ENCODE results near the gene POU2F3. TPM values are rescaled to one million over a fixed set of nuclear protein-coding genes. Genes with fewer than 3 reads are reported as not detected.

Gene POU2F3
- total RNA-seq, 4 donors from 2014 or later = 58.2 to 219 (median 105) TPM

DNA sequence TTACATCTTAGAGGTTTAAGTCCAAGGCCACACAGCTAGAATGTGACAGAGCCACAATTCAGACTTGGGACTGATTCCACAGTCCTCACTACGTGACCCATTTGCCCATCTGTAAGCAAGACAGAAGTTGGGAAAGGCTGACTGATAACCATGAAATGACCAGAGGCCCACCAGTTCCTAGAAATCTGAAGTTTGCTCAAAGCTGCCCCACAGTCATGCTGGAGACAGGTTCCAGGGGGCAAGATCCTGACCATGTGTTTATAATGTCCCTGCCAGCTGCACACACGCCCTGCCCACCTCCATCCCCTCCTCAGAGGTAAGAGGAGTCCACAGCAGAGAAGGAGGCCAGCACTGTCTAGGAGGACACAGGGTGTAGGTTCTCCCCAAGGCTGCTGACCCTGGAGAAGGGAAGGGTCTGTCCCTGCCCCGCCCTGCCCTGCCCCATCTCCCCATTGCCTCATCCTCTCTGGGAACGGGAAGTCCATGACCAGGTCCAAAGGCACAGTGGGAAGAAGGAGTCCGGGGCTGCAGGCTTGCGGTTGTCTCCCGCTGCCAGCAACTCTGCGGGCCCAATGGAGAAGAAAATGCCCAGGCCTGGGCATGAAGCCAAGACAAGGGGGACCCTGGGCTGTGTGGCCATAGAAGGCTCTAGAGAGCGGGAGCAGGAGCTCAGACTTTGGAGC is 41.0 kb upstream of the POU2F3 start:
- DNase-seq (ENCODE audit: low spot score in 2 of 2) = no peak
- Histone ChIP-seq H3K4me1 (peaks cover 27% of the 10 kb centered on the region), H3K27ac (no peak overlapping the region)

GRCh38 chr11:120199613-120200012 is 40.3 kb upstream of the POU2F3 start:
- Histone ChIP-seq H3K36me3 (no peaks in the 10 kb centered on the region), H3K9me3 (no peaks in the 10 kb centered on the region), H3K4me3 (no peak overlapping the region), H3K4me1 (peaks cover 27% of the 10 kb centered on the region), H3K27ac (no peak overlapping the region), H3K27me3 (no peaks in the 10 kb centered on the region)
- no peak for TF ChIP-seq CTCF (IDR thresholded peaks at IDR 0.05)
- TF ChIP-seq POLR2AphosphoS5 (IDR thresholded peaks at IDR 0.05) = no peak
- TF ChIP-seq EP300 (IDR thresholded peaks at IDR 0.05) = no peak
- WGBS = 83% methylated on average over 9 of the region's 9 CpGs
- DNase-seq (ENCODE audit: low spot score in 2 of 2) = no peak

More for the DNA sequence above, 41.0 kb upstream of the POU2F3 start:
- TF ChIP-seq POLR2A (IDR thresholded peaks at IDR 0.05) (no peak), EP300 (IDR thresholded peaks at IDR 0.05) (no peak), POLR2AphosphoS5 (IDR thresholded peaks at IDR 0.05) (no peak), CTCF (IDR thresholded peaks at IDR 0.05) (no peak)
- Histone ChIP-seq H3K9me3 (no peaks in the 10 kb centered on the region), H3K36me3 (no peaks in the 10 kb centered on the region), H3K4me3 (no peak overlapping the region), H3K27me3 (no peaks in the 10 kb centered on the region)
- 79% methylated on average over 8 of the region's 9 CpGs for WGBS

- no peaks in the 10 kb centered on the region for H3K9me3 ChIP-seq
- DNase-seq (ENCODE audit: low spot score in 2 of 2) = no peak
- no peak overlapping the region for H3K27ac ChIP-seq
- no peaks in the 10 kb centered on the region for H3K27me3 ChIP-seq
- 67% methylated on average over 1 of the region's 1 CpG for WGBS
- H3K36me3 ChIP-seq = no peaks in the 10 kb centered on the region
- H3K4me1 ChIP-seq = peaks cover 33% of the 10 kb centered on the region
- H3K4me3 ChIP-seq = no peak overlapping the region
- no peak for TF ChIP-seq POLR2A (IDR thresholded peaks at IDR 0.05)
- no peak for TF ChIP-seq POLR2AphosphoS5 (IDR thresholded peaks at IDR 0.05)
- TF ChIP-seq EP300 (IDR thresholded peaks at IDR 0.05) = no peak
- no peak for TF ChIP-seq CTCF (IDR thresholded peaks at IDR 0.05)
Measured at GRCh38 chr11:120200677-120201076, 39.3 kb upstream of the POU2F3 start.

GRCh38 chr11:120201653-120202052 is 38.3 kb upstream of the POU2F3 start:
- H3K36me3 ChIP-seq = no peaks in the 10 kb centered on the region
- H3K27me3 ChIP-seq = no peaks in the 10 kb centered on the region

More at GRCh38 chr11:120201653-120202052, 38.3 kb upstream of the POU2F3 start:
- H3K27ac ChIP-seq = no peak overlapping the region
- DNase-seq (ENCODE audit: low spot score in 2 of 2) = no peak
- H3K4me1 ChIP-seq = peaks cover 27% of the 10 kb centered on the region
- TF ChIP-seq EP300 (IDR thresholded peaks at IDR 0.05) = no peak
- no peak for TF ChIP-seq CTCF (IDR thresholded peaks at IDR 0.05)
- no peak for TF ChIP-seq POLR2A (IDR thresholded peaks at IDR 0.05)
- no peak for TF ChIP-seq POLR2AphosphoS5 (IDR thresholded peaks at IDR 0.05)
- WGBS = 76% methylated on average over 3 of the region's 3 CpGs
- H3K4me3 ChIP-seq = no peak overlapping the region
- no peaks in the 10 kb centered on the region for H3K9me3 ChIP-seq
